ENCODE results near the gene EFNA5. TPM values are rescaled to one million over a fixed set of nuclear protein-coding genes. Genes with fewer than 3 reads are reported as not detected.

The EFNA5 gene
- total and polyA plus RNA-seq, 7 donors: 0.32 to 5.4 (median 2.1) TPM

GRCh38 chr5:107363768-107364167, 307.0 kb downstream of the EFNA5 start:
- DNase-seq: no peak
- H3K27ac ChIP-seq: no peak overlapping the region
- WGBS, 3 donors: 72 to 77% (median 75%) methylated on average over 3 of the region's 3 CpGs

GRCh38 chr5:107361945-107362344, 308.8 kb downstream of the EFNA5 start:
- no peak overlapping the region for H3K4me3 ChIP-seq
- H3K36me3 ChIP-seq (ENCODE audit: insufficient read depth in 1 of 2, low read depth in 1 of 2): no peaks in the 10 kb centered on the region
- no peaks in the 10 kb centered on the region for H3K4me1 ChIP-seq
- no peak overlapping the region for H3K27ac ChIP-seq
- ATAC-seq (peak; percentile 40 to 82 (median 68)), DNase-seq (no peak)
- WGBS, 3 donors: 52 to 61% (median 55%) methylated on average over 4 of the region's 4 CpGs
- TF ChIP-seq CTCF (IDR thresholded peaks at IDR 0.05): no peak
- H3K9me3 ChIP-seq: no peaks in the 10 kb centered on the region
- H3K27me3 ChIP-seq (ENCODE audit: insufficient read depth in 3 of 3, low read length in 2 of 3): no peaks in the 10 kb centered on the region
- intact Hi-C loops (cut with DNase I): no loop called here

More at GRCh38 chr5:107363768-107364167, 307.0 kb downstream of the EFNA5 start:
- Histone ChIP-seq H3K4me1 (no peaks in the 10 kb centered on the region), H3K4me3 (no peak overlapping the region), H3K9me3 (no peaks in the 10 kb centered on the region), H3K36me3 (ENCODE audit: insufficient read depth in 1 of 2, low read depth in 1 of 2) (no peaks in the 10 kb centered on the region), H3K27me3 (ENCODE audit: insufficient read depth in 3 of 3, low read length in 2 of 3) (no peaks in the 10 kb centered on the region)
- intact Hi-C loops (cut with DNase I): no loop called here
- TF ChIP-seq CTCF (IDR thresholded peaks at IDR 0.05): no peak
- no peak for ATAC-seq

GRCh38 chr5:107359916-107360234, 310.9 kb downstream of the EFNA5 start:
- intact Hi-C loops (cut with DNase I): no loop called here

GRCh38 chr5:107359033-107359915, 311.5 kb downstream of the EFNA5 start:
- Histone ChIP-seq H3K4me3 (no peak overlapping the region), H3K4me1 (no peaks in the 10 kb centered on the region), H3K27me3 (ENCODE audit: insufficient read depth in 3 of 3, low read length in 2 of 3) (no peaks in the 10 kb centered on the region), H3K27ac (no peak overlapping the region), H3K9me3 (no peaks in the 10 kb centered on the region), H3K36me3 (ENCODE audit: insufficient read depth in 1 of 2, low read depth in 1 of 2) (no peaks in the 10 kb centered on the region)
- WGBS, 3 donors: 71 to 72% (median 71%) methylated on average over 6 of the region's 6 CpGs
- no peak for TF ChIP-seq CTCF (IDR thresholded peaks at IDR 0.05)
- DNase-seq (no peak), ATAC-seq (no peak)
- intact Hi-C loops (cut with DNase I): no loop called here

More at GRCh38 chr5:107359916-107360234, 310.9 kb downstream of the EFNA5 start:
- no peaks in the 10 kb centered on the region for H3K9me3 ChIP-seq
- H3K4me1 ChIP-seq: no peaks in the 10 kb centered on the region
- no peak for DNase-seq
- H3K27me3 ChIP-seq (ENCODE audit: insufficient read depth in 3 of 3, low read length in 2 of 3): no peaks in the 10 kb centered on the region
- TF ChIP-seq CTCF (IDR thresholded peaks at IDR 0.05): no peak
- ATAC-seq: no peak
- no peaks in the 10 kb centered on the region for H3K36me3 ChIP-seq (ENCODE audit: insufficient read depth in 1 of 2, low read depth in 1 of 2)
- no peak overlapping the region for H3K27ac ChIP-seq
- WGBS, 3 donors: 60 to 70% (median 65%) methylated on average over 2 of the region's 2 CpGs
- H3K4me3 ChIP-seq: no peak overlapping the region

Data from psoas muscle (tissue), 8 donors.